ENCODE measurements around the gene STEAP2.

GRCh38 chr7:90222390-90222789 lies 10.8 kb downstream of the STEAP2 start:
- TF ChIP-seq CTCF (IDR thresholded peaks at IDR 0.05) (no peak), POLR2A (IDR thresholded peaks at IDR 0.05) (no peak), EP300 (IDR thresholded peaks at IDR 0.05) (no peak)

Measured in sigmoid colon (tissue), 4 donors.